KBM-7 (cell line): Measurements from ENCODE around the gene ATG7.

Experiments used
- DNase-seq: peaks from one replicate; pipeline ENCODE4 v3.0.0-alpha.2; 2015
- in situ Hi-C: fragments of 300-500 bp; cut with MboI; formaldehyde crosslinking; loops from 2 replicates; pipeline ENCODE4 v1.14.3; 2020; ENCODE audit warnings: low sequenced_read_pairs, low pct_unique_long_range_greater_than_20kb, mixed read lengths

ATG7 gene

GRCh38 chr3:11377719-11378118 lies 105.5 kb downstream of the ATG7 start:
- in situ Hi-C loops, result loop anchor here (25.0 kb wide), 2 partner anchors 285 to 435 kb away; no protein-coding TSS in a partner anchor
- DNase-seq, result no peak

- in situ Hi-C loops, result loop anchor here (25.0 kb wide), 2 partner anchors 283 to 433 kb away; no protein-coding TSS in a partner anchor
- peak; percentile 73 for DNase-seq
Measured at GRCh38 chr3:11379238-11379823, 107.1 kb downstream of the ATG7 start.

DNA sequence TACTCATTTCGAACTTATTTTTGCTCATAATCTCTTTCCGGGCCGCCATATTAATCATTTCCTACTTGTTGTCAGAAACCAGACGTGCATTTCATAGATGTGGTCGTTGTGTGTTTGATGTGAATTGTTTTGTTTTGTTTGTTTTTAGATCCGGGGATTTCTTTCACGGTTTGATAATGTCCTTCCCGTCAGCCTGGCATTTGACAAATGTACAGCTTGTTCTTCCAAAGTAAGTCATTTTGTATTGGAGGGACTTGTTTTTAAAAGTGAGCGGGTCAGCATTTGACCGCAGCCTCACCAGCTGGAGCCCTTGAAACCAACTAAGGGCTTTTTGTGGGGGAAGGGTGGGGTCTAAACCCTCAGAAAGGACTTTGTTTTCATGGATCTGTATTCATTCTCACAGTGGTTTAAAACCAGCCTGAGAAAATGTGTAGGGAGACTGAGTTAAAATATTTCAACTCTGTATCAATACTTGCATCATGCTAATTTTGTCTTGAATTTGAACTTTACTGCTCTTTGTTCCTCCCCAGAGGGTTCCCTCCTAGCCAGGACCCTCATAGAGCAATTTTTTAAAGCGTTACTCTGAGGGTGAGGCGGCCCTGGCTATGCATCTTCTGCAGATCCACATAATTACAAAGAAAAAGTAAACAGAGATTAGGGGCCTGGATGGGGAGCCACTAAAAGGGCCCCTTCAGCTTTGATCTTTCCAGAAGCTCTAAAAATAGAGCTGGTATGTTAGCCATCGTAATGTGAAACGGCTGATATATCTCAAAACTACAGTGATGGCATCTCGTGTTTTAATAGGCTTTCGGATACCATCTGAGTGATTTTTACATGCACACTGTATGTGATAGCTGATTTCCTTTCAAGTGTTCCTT lies 107.9 kb downstream of the ATG7 start:
- in situ Hi-C loops, result loop anchor here (25.0 kb wide), 2 partner anchors 282 to 432 kb away; no protein-coding TSS in a partner anchor
- no peak for DNase-seq

DNA sequence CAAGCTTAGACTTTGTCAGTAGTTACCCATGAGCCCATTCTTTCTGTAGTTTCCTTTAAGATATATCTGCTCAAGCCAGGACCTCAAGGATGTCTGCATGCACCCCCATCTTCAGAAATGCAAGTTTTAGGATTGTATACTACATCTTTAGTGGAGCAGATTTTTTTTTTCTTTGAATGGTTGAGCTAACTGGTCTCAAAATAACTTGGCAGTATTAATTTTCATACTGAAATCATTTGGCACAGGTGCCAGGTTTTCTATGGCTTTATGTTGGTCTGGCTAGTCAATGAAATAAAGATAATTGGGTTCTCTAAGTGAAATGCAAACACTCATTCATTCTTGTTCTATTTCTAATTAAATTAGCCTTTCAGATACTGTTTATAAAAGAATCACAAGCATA lies 108.9 kb downstream of the ATG7 start:
- in situ Hi-C loops, result loop anchor here (25.0 kb wide), 2 partner anchors 281 to 431 kb away; no protein-coding TSS in a partner anchor
- no peak for DNase-seq

DNA sequence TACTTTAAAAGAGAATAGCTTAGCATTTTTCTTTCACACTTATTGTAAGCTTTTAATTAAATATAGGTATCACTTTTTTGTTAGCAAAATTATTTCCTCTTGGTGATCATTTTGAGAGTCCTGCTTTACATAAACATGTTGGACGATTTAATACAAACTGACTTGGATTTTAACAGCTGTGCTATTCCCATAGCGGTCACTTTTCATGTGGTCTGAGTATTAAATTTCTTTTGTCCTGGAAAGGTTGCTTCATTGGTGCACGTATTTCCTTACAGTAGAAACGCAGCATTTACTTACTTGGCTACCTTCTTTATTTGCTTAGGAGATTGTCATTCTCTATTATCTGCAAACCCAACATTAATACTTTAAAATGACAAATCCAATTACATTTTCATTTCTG lies 109.4 kb downstream of the ATG7 start:
- in situ Hi-C loops, result loop anchor here (25.0 kb wide), 2 partner anchors 281 to 431 kb away; no protein-coding TSS in a partner anchor

DNA sequence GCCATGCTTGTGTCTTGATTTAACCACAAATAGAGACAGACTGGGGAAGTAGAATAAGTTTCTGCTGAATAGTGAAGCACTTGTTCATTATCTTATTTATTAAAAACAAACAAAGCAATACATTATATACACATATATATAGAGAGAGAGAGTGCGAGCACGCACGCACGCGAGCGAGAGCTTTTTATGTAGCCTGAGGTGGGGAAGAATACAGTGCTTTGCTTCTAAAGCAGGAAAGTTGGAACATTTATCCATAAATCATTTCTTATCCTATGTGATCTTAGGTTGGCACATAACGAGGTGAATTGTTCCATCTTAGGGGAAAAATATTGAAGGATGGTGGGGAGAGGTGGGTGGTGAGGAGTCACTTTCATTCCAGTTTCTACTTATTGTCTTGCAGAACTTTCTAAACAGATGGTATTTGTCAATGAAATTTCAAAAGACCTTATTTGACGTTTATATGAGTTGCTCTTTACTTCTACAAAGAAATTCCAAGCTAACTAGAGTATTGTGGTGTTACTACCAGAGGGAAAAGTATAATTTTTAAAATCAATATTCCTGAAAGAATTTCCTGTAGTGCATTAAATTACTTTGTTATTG lies 110.0 kb downstream of the ATG7 start:
- DNase-seq, result no peak
- in situ Hi-C loops, result loop anchor here (25.0 kb wide), 2 partner anchors 280 to 430 kb away; no protein-coding TSS in a partner anchor

More for the DNA sequence above, 109.4 kb downstream of the ATG7 start:
- no peak for DNase-seq

DNA sequence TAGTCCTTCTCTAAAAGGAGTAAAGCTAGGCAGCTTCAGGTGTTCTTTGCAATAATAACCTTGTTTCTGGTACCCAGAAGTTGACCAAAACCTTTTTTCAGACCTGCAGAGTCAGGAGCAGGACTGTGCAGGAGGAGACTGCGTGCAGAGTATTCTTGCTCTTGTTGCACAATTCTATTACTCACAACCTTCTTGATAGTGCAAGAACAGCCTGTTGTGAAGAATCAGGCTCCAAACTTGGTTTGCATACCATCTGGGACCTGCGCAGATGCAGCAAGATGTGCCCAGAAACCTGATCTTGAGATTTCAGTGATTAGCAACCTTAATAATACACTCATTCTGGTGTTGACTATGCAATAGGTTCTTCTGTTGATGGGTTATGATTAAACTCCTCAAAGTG lies 111.9 kb downstream of the ATG7 start:
- in situ Hi-C loops, result loop anchor here (25.0 kb wide), 2 partner anchors 278 to 428 kb away; no protein-coding TSS in a partner anchor
- DNase-seq, result no peak

DNA sequence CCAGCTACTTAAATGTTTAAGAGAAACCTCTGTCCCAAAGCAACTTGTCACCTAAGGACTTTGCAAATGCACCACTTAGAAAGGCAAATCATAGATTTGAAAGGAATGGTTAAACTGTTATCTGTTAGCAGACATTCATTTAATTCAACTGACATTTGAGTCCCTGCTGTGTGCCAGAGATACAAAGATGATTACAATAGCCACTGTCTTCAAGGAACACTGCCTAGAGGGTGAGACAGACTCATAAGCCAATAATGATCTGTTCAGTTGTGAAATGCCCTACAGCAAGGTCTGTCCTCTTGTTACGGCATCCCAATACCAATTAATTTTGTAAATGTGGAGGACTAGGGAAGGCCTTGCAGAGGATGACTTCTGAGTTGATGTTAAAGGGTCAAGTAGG lies 113.1 kb downstream of the ATG7 start:
- in situ Hi-C loops, result loop anchor here (25.0 kb wide), 2 partner anchors 277 to 427 kb away; no protein-coding TSS in a partner anchor
- DNase-seq, result no peak

GRCh38 chr3:11385891-11386290 lies 113.7 kb downstream of the ATG7 start:
- in situ Hi-C loops, result loop anchor here (25.0 kb wide), 2 partner anchors 276 to 426 kb away; no protein-coding TSS in a partner anchor
- no peak for DNase-seq

GRCh38 chr3:11386465-11387113 lies 114.4 kb downstream of the ATG7 start:
- no peak for DNase-seq
- in situ Hi-C loops, result loop anchor here (25.0 kb wide), 2 partner anchors 276 to 426 kb away; no protein-coding TSS in a partner anchor

DNA sequence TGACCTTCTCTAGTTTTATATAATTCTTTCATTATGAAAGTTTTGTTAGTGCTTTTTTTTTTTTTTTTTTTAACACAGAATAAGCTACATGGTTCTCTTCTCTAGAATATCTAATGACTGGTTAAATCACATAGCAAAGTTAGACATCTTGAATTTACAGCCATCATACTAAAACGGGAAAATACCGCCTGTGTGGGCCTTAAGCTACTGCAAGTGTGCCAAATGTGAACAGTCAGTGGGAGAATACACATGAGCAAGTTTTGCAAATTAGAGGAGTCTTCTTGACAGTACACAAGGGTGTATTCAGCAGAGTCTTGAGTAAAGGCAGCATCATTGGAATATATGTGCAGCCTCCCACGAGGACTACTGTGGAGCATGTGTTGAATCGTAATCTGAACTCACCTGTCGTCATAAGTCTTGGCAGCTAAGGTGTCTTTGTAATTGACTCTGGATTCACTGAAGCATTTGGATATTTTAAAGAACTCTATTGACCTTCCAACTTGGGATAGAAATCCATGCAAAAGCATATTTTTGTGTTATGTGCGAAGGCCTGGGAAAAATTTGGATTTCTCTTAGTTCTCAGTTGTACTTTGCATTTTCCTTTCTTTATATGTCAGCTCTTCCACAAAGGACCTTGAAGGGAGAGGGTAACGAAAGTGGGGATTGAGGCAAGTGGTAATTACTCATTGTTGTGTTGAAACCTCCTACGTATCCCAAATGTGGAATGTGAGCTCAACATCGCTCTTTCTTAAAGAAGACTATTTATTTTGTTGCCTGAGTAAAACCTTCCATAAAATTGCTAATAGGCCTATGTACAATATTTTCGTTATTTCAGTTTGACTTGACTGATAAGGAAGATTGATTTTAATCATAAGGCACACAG lies 117.4 kb downstream of the ATG7 start:
- in situ Hi-C loops, result loop anchor here (25.0 kb wide), 2 partner anchors 273 to 423 kb away; no protein-coding TSS in a partner anchor
- DNase-seq, result no peak

GRCh38 chr3:11390411-11391131 lies 118.4 kb downstream of the ATG7 start:
- in situ Hi-C loops, result loop anchor here (25.0 kb wide), 2 partner anchors 272 to 422 kb away; no protein-coding TSS in a partner anchor
- no peak for DNase-seq

DNA sequence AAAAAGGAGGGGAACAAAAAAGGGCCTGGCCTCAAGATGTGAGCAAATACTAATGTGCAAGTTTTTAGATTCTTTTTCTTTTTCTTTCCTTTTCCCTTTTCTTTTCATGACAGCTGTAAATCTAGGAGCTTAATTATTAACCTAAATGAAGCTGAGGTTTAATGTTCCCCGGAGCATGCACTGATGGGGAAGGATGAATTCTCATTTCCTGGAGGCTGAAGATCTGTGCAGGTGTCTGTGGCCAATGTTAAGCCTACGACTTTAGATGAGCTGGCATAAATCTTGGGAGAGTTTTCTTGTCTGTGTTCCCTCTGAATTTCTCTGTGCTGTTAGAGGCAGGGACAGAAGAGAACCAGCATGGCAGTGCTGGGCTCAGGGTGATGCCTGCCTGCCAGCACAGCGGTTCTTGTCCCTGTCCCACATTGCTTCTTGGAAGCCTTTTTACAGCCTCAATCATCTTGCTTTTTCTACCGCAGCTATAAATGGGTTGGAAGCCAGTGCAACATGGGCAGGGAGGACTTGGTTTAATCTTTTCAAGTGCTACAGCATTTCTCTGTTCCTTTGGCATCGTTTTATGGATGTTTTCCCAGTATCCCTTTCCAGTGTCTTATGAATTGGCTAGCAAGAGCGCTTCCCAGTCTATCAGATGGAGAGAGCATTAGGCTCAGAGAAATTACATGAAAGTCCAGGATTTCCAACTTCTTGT lies 119.1 kb downstream of the ATG7 start:
- in situ Hi-C loops, result loop anchor here (25.0 kb wide), 2 partner anchors 271 to 421 kb away; no protein-coding TSS in a partner anchor
- DNase-seq, result no peak

- in situ Hi-C loops, result loop anchor here (25.0 kb wide), 2 partner anchors 270 to 420 kb away; no protein-coding TSS in a partner anchor
- peak; percentile 14 for DNase-seq
Measured at GRCh38 chr3:11392014-11392859, 120.0 kb downstream of the ATG7 start.

- no peak for DNase-seq
- in situ Hi-C loops, result loop anchor here (25.0 kb wide), 2 partner anchors 270 to 420 kb away; no protein-coding TSS in a partner anchor
Measured at GRCh38 chr3:11392860-11393114, 120.6 kb downstream of the ATG7 start.

GRCh38 chr3:11393401-11393800 lies 121.2 kb downstream of the ATG7 start:
- no peak for DNase-seq
- in situ Hi-C loops, result loop anchor here (25.0 kb wide), 2 partner anchors 269 to 419 kb away; no protein-coding TSS in a partner anchor
